Lung (tissue), 12 donors: Measurements from ENCODE around the gene CSK. TPM values are rescaled to one million over a fixed set of nuclear protein-coding genes. Genes with fewer than 3 reads are reported as not detected.

ENCODE experiments used
- ATAC-seq: fragments of 200-7000 bp; cut with Tn5 transposase; one replicate; pipeline ENCODE4 v1.9.1; 2020; ENCODE audit warnings: moderate number of reproducible peaks; ENCODE audit not compliant: insufficient read depth, low FRiP score
- DNase-seq, 3 donors: peaks; one replicate each; pipeline ENCODE4 v3.0.0-alpha.2; 2013 to 2017
- H3K27ac ChIP-seq, 2 donors: one replicate each; pipeline ENCODE4 v1.5.1; 2013; ENCODE audit warnings: mild to moderate bottlenecking in 2 of 2, moderate library complexity in 2 of 2, control low read depth in 1 of 2, inconsistent platforms in 1 of 2, low read depth in 1 of 2, low read length in 1 of 2
- H3K27me3 ChIP-seq, 3 donors: one replicate each; pipeline ENCODE4 v1.5.1; 2013; ENCODE audit warnings: low read length in 2 of 3; ENCODE audit not compliant: control insufficient read depth in 3 of 3, insufficient read depth in 3 of 3
- H3K36me3 ChIP-seq, 4 donors: one replicate each; pipeline ENCODE4 v1.5.1; 2013; ENCODE audit warnings: low read length in 4 of 4, mild to moderate bottlenecking in 1 of 4, moderate library complexity in 1 of 4; ENCODE audit not compliant: control insufficient read depth in 4 of 4, insufficient read depth in 4 of 4
- H3K4me1 ChIP-seq, 5 donors: one replicate each; pipeline ENCODE4 v1.5.1; 2013; ENCODE audit warnings: low read length in 5 of 5, mild to moderate bottlenecking in 2 of 5, moderate library complexity in 1 of 5; ENCODE audit not compliant: control insufficient read depth in 5 of 5, insufficient read depth in 5 of 5
- H3K4me3 ChIP-seq: one replicate; pipeline ENCODE4 v1.5.1; 2013; ENCODE audit warnings: mild to moderate bottlenecking, control low read depth, moderate library complexity
- H3K9ac ChIP-seq, 2 donors: one replicate each; pipeline ENCODE4 v1.5.1; 2013; ENCODE audit warnings: low read length in 2 of 2, control low read depth in 1 of 2; ENCODE audit not compliant: insufficient read depth in 1 of 2
- H3K9me3 ChIP-seq, 4 donors: one replicate each; pipeline ENCODE4 v1.5.1; 2013; ENCODE audit warnings: low read length in 3 of 4, mild to moderate bottlenecking in 1 of 4, moderate library complexity in 1 of 4; ENCODE audit not compliant: control insufficient read depth in 4 of 4, insufficient read depth in 3 of 4
- WGBS, 2 donors: extraction: QIAGEN DNeasy Blood & Tissue Kit; methylation state at CpG; one replicate each; pipeline ENCODE4 v1.1.7; 2013; 5-methylcytosine and 5-hydroxymethylcytosine counted together
- polyA plus RNA-seq, 2 donors: library from polyadenylated mRNA; stranded (reverse); fragments of 200-250 nt; gene quantifications; one replicate each; pipeline ENCODE4 v1.2.1, GENCODE V29; 2013
- total RNA-seq, 2 donors: library from RNA; depleted of rRNA in 1 of 2; stranded (reverse); fragments of >200 nt in 1 of 2; gene quantifications; one replicate each; pipeline ENCODE4 v1.2.1, GENCODE V29; 2014 to 2021
- TF ChIP-seq, protein P1 (sequence below): IDR thresholded peaks from 2 replicates; pipeline ENCODE4 v1.5.1; 2012; ENCODE audit warnings: mild to moderate bottlenecking; ENCODE audit errors: control extremely low read depth, extremely low read depth
- donor health status: control.
- donor health status: control.
- donor health status: Bipolar disorder and iron deficiency.
- donor health status: healthy.
- donor health status: DM: yes; HTN: yes; CAD: no.

The CSK gene
- total and polyA plus RNA-seq, 4 donors = 39.7 to 99.1 (median 61.9) TPM

DNA sequence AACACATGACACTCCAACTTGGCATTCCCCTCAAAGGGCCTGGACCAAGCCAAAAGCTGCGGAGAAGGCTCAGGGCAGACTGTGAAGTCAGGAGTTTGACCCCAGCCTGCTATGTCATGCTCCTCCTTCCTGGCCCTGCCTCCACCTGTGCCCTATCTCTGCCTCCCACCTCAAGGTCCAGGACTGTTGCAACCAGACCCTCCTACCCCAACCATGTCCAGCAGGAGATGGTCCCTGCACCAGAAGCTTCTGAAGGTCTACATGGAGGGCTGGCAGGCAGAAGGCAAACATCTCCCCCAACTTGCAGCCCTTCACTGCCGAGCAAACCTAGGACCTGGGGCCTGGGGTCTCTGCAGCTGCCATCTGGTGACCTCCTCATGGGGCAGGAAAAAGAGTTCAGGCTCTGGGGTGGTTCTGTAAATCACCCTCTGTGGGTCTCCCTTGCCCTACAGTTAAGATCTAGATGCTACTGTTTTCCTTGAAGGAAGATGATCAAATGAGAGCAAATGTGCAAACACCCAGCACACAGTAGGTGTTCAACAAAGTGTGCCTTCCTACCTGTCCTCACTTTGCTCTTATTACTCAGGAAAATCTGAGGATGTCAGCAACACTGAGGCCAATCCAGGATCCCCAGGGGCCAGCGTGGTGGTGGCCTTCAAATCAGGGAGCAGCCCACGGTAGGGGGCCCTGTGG is 11.5 kb upstream of the CSK start:
- Histone ChIP-seq H3K4me1 (no peaks in the 10 kb centered on the region), H3K4me3 (no peak overlapping the region), H3K27ac (no peak overlapping the region), H3K9me3 (no peaks in the 10 kb centered on the region), H3K9ac (no peak overlapping the region), H3K27me3 (no peaks in the 10 kb centered on the region), H3K36me3 (no peaks in the 10 kb centered on the region)
- no peak for DNase-seq
- TF ChIP-seq, protein P1, sequence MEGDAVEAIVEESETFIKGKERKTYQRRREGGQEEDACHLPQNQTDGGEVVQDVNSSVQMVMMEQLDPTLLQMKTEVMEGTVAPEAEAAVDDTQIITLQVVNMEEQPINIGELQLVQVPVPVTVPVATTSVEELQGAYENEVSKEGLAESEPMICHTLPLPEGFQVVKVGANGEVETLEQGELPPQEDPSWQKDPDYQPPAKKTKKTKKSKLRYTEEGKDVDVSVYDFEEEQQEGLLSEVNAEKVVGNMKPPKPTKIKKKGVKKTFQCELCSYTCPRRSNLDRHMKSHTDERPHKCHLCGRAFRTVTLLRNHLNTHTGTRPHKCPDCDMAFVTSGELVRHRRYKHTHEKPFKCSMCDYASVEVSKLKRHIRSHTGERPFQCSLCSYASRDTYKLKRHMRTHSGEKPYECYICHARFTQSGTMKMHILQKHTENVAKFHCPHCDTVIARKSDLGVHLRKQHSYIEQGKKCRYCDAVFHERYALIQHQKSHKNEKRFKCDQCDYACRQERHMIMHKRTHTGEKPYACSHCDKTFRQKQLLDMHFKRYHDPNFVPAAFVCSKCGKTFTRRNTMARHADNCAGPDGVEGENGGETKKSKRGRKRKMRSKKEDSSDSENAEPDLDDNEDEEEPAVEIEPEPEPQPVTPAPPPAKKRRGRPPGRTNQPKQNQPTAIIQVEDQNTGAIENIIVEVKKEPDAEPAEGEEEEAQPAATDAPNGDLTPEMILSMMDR = no peak
- 62 to 76% methylated on average over 4 of the region's 4 CpGs for WGBS, 2 donors
- ATAC-seq = no peak

DNA sequence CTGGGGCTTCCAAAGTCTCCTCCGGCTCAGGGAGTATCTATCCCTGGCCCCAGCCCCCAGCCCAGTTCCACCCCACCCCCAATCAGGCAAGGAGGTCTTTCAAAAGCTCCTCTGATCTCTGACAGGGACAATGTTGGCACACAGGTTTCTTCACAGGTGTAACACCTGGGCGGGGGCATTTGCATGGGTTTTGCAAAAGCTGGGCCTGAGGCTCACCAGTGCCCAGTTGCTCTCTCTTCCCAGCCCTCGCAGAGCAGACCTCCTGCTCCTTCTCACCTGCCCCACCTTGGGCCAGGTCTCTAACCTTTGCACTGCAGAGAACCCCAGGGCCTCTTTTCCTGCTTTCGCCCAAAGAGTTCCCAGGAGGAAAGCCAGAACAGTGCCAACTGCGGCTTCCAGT is 8.6 kb upstream of the CSK start:
- Histone ChIP-seq H3K4me3 (no peak overlapping the region), H3K27me3 (no peaks in the 10 kb centered on the region), H3K4me1 (peaks cover 0 to 14% (median 5%) of the 10 kb centered on the region in 5 donors), H3K27ac (no peak overlapping the region), H3K36me3 (no peaks in the 10 kb centered on the region), H3K9ac (no peak overlapping the region), H3K9me3 (no peaks in the 10 kb centered on the region)
- DNase-seq (no peak), ATAC-seq (no peak)
- WGBS, 2 donors = 90 to 94% methylated on average over 5 of the region's 5 CpGs
- TF ChIP-seq, protein P1 = no peak

DNA sequence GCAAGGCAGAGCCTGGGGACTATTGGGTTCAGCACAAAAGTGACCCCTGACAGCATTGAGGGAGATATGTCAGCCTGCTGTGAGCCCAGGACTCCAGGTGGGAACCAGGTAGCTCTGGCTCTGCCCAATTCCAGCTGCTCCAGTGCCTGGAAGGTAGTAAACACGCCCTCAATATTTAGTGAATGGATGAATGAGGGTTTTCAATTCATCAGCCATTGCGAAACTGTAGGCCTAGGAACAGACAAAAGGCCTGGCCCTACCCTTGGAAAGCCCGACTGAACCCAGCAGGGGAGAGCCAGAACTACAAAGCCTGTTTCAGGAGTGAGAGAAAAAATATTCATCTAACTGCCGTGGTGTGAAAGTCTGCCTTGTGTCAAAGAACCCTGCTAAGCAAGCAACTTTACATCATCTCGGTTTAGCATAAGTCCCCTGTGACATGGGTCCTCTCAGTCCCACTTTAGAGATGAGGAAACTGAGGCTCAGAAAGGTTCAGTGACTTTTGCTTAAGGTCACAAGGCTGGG is 8.1 kb upstream of the CSK start:
- 73 to 80% methylated on average over 5 of the region's 5 CpGs for WGBS, 2 donors
- no peaks in the 10 kb centered on the region for H3K9me3 ChIP-seq
- H3K36me3 ChIP-seq = no peaks in the 10 kb centered on the region
- peaks cover 0 to 14% (median 5%) of the 10 kb centered on the region in 5 donors for H3K4me1 ChIP-seq
- H3K27ac ChIP-seq = no peak overlapping the region
- ATAC-seq (no peak), DNase-seq (no peak)
- no peaks in the 10 kb centered on the region for H3K27me3 ChIP-seq
- TF ChIP-seq, protein P1 = no peak
- no peak overlapping the region for H3K4me3 ChIP-seq
- no peak overlapping the region for H3K9ac ChIP-seq
